Measurements from ENCODE around the gene CARMIL1. TPM values are rescaled to one million over a fixed set of nuclear protein-coding genes. Genes with fewer than 3 reads are reported as not detected.

CARMIL1 gene
- total RNA-seq, 1 donor from 2014 or later, result 15.7 TPM

- TF ChIP-seq CTCF (IDR thresholded peaks at IDR 0.05; ENCODE audit: unreplicated experiment), result no peak
- Mint-ChIP-seq H3K27me3 (ENCODE audit: low read depth) (no peaks in the 10 kb centered on the region), H3K4me3 (no peak overlapping the region), H3K4me1 (peaks cover 23% of the 10 kb centered on the region), H3K9me3 (no peaks in the 10 kb centered on the region), H3K36me3 (no peaks in the 10 kb centered on the region), H3K27ac (no peak overlapping the region)
- no peak for DNase-seq (ENCODE audit: low spot score in 2 of 2, unreplicated experiment in 2 of 2)
Measured at GRCh38 chr6:25329161-25329817, 50.1 kb downstream of the CARMIL1 start.

GRCh38 chr6:25329982-25330381 is 50.8 kb downstream of the CARMIL1 start:
- H3K27ac Mint-ChIP-seq, result no peak overlapping the region
- no peaks in the 10 kb centered on the region for H3K27me3 Mint-ChIP-seq (ENCODE audit: low read depth)
- H3K36me3 Mint-ChIP-seq, result no peaks in the 10 kb centered on the region
- H3K4me1 Mint-ChIP-seq, result peaks cover 23% of the 10 kb centered on the region
- H3K9me3 Mint-ChIP-seq, result no peaks in the 10 kb centered on the region
- no peak for TF ChIP-seq CTCF (IDR thresholded peaks at IDR 0.05; ENCODE audit: unreplicated experiment)
- no peak overlapping the region for H3K4me3 Mint-ChIP-seq
- DNase-seq (ENCODE audit: low spot score in 2 of 2, unreplicated experiment in 2 of 2), result no peak

DNA sequence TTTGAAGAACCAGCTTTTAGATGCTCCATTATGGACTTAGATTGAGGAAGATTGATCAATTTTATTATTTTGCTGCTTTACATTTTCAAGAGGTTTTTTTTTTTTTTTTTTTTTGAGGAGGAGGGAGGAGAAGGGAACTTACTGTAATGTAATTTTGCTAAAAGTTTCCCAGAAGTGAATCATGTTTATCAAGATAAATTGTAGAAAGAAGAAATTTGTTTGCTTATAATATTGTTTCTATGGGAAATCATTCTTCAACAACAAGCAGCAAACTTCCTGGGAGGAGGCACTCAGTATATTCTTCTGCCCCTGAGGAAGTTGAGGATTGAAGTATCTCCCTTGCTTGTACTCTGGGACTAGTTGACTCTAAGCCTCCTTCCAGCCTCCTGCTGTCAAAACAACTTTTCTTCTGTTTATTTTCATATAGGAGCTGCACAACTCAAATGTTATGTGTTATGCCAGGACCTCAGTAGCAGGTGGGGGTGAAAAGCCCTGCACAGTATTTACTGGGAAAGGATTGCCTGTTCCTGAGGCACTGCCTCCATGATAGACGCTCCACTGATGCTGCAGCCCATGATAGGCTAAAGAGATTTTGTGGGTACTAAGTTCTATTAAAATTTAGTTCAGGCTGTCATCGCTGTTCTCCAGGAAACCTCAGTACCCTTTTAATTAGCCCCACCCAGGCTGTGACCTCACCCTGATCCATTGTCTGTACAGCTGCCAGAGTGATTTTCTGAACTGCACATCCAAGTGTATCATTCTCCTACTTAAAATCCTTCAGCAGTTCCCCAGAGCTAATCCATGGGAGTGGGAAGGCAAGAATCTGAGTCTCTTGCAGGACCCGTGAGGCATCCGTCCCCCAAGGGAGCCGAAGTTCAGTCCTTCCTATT is 51.9 kb downstream of the CARMIL1 start:
- Mint-ChIP-seq H3K4me1 (peaks cover 25% of the 10 kb centered on the region), H3K4me3 (no peak overlapping the region), H3K27ac (no peak overlapping the region), H3K9me3 (no peaks in the 10 kb centered on the region), H3K36me3 (no peaks in the 10 kb centered on the region), H3K27me3 (ENCODE audit: low read depth) (no peaks in the 10 kb centered on the region)
- no peak for DNase-seq (ENCODE audit: low spot score in 2 of 2, unreplicated experiment in 2 of 2)
- no peak for TF ChIP-seq CTCF (IDR thresholded peaks at IDR 0.05; ENCODE audit: unreplicated experiment)

DNA sequence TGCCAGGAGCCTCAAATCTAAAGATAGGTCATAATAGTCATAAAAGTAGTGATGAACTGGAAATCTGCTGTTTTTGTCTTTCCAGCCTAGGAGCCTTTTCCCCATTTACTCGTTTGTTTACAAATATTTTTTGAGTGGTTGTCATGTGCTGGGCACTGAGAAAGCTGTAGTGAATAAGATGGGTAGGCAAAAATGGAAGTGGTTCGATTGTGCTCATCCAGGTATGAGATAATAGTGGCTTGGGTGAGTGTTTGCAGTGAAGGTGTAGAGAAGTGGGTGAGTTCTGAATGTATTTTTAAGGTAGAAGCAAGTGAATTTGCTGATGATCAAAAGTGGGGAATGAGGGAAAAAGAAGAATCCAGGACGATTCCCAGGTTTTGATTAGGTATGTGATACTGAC is 53.0 kb downstream of the CARMIL1 start:
- H3K27ac Mint-ChIP-seq, result no peak overlapping the region
- H3K4me1 Mint-ChIP-seq, result peaks cover 31% of the 10 kb centered on the region
- no peaks in the 10 kb centered on the region for H3K27me3 Mint-ChIP-seq (ENCODE audit: low read depth)
- H3K36me3 Mint-ChIP-seq, result no peaks in the 10 kb centered on the region
- no peak for TF ChIP-seq CTCF (IDR thresholded peaks at IDR 0.05; ENCODE audit: unreplicated experiment)
- H3K4me3 Mint-ChIP-seq, result no peak overlapping the region
- H3K9me3 Mint-ChIP-seq, result no peaks in the 10 kb centered on the region
- DNase-seq (ENCODE audit: low spot score in 2 of 2, unreplicated experiment in 2 of 2), result no peak

GRCh38 chr6:25332655-25333071 is 53.5 kb downstream of the CARMIL1 start:
- Mint-ChIP-seq H3K9me3 (no peaks in the 10 kb centered on the region), H3K27me3 (ENCODE audit: low read depth) (no peaks in the 10 kb centered on the region), H3K36me3 (no peaks in the 10 kb centered on the region), H3K27ac (no peak overlapping the region), H3K4me3 (no peak overlapping the region), H3K4me1 (peaks cover 35% of the 10 kb centered on the region)
- TF ChIP-seq CTCF (IDR thresholded peaks at IDR 0.05; ENCODE audit: unreplicated experiment), result no peak
- no peak for DNase-seq (ENCODE audit: low spot score in 2 of 2, unreplicated experiment in 2 of 2)

Data from mesothelial cell of epicardium (in vitro differentiated cells).